ENCODE measurements around the gene ALKBH8.
"Not testable (repeated sequence)": the region's sequence is repeated elsewhere in the genome, so short reads cannot be mapped to it uniquely, and the experiment has no call there.

ALKBH8 gene

GRCh38 chr11:107576497-107577345, 11.2 kb upstream of the ALKBH8 start:
- DNase-seq (ENCODE audit: low read depth) = peak; percentile 44

GRCh38 chr11:107573438-107573837, 7.9 kb upstream of the ALKBH8 start:
- DNase-seq (ENCODE audit: low read depth) = no peak

- no peak for DNase-seq (ENCODE audit: low read depth)
These were observed 4.5 kb upstream of the ALKBH8 start for GRCh38 chr11:107570015-107570414.

DNA sequence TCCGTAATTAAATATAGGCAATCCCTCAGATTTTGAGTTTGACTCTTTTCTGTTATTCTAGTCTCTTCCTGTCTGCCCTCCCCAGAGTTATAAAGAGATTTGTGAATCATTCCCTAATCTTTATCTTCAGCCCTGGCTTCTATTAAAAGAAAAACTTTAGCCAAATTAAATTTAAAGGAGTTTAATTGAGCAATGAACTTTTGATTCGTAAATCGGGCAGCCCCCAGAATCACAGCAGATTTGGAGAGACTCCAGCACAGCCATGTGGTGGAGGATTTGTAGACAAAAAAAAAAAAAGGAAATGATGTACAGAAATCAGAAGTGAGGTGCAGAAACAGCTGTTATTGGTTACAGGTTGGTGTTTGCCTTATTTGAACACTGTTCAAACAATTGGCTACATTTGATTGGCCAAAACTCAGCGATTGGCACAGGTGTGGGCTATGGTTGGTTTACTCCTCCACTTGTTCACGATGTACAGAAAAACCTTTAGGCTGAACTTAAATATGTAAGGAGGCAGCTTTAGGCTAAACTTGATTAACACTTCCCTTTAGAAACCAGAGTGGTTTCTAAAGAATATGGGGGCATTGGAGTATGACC, 2.3 kb upstream of the ALKBH8 start:
- no peak for DNase-seq (ENCODE audit: low read depth)

DNA sequence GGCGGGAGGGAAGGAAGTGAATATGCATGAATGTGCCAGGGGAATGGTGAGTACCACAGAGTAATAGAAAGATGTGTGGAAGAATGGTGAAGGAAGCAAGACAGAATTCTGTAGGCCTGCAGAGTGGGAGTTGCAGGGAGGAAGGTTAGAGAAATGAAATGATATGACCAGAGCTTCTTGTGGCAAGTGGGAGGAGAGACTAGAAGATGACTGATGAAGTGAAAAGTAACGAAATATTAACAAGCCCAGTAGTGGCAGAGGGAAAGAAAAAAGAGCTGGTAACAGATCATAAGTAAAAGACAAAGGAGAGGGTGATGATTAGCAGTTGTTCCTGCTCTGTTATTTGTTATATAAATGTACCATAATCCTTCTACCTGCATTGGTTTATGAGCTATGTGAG, 1.0 kb upstream of the ALKBH8 start:
- no peak for DNase-seq (ENCODE audit: low read depth)

DNA sequence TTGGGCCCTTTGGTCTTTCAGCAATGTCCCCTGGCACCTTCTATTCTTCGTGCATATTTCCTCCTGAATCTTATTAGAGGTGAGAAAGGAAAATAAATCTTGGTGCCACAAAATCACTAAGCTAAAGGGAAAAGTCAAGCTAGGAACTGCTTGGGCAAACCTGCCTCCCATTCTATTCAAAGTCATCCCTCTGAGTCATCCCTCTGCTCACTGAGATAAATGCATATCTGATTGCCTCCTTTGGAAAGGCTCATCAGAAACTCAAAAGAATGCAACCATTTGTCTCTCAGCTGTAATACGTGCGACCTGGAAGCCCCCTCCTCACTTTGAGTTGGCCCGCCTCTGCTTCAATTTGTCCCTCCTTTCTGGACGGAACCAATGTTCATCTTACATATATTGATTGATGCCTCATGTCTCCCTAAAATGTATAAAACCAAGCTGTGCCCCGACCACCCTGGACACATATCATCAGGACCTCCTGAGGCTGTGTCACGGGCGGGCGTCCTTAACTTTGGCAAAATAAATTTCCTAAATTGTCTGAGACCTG, 493 bp upstream of the ALKBH8 start:
- not testable (repeated sequence) for DNase-seq (ENCODE audit: low read depth)

DNA sequence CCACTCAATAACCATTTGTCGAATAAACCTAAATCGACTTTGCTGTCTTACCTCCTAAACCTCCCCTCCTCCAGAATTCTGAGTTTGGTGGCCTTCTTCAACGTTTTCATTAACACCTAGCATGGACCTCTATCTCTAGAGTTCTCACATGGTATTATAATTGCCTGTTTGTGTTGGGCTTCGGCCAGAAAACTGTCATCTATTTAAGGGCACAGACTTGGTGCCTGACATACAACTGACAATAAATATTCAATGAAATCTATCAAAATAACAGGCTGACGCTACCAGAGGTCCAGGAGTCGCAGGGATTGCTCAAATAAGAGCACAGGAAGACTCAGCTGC, 687 bp downstream of the ALKBH8 start:
- no peak for DNase-seq (ENCODE audit: low read depth)

- no peak for DNase-seq (ENCODE audit: low read depth)
These were observed 1.8 kb downstream of the ALKBH8 start for GRCh38 chr11:107563702-107564101.

- DNase-seq (ENCODE audit: low read depth) = no peak
These were observed 2.8 kb downstream of the ALKBH8 start for GRCh38 chr11:107562647-107563208.

GRCh38 chr11:107561688-107562087, 3.8 kb downstream of the ALKBH8 start:
- no peak for DNase-seq (ENCODE audit: low read depth)

- no peak for DNase-seq (ENCODE audit: low read depth)
These were observed 15.2 kb downstream of the ALKBH8 start for GRCh38 chr11:107550304-107550703.

DNA sequence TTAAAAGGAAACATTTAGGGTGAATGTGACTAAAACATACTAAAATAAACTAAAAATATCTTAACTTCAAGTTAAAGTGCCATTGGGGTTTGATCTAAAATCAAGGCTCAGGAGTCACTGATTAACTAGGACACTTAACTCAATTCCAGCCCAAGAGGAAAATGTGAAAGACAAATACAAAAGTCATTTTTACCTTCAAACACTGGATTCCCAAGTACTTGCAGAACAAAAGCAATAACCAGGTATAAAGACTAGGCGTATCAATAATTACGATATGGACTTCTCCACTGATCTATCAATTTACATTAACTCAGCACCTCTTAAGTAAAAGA, 15.6 kb downstream of the ALKBH8 start:
- DNase-seq (ENCODE audit: low read depth) = no peak

GRCh38 chr11:107549253-107549953, 16.1 kb downstream of the ALKBH8 start:
- no peak for DNase-seq (ENCODE audit: low read depth)

DNA sequence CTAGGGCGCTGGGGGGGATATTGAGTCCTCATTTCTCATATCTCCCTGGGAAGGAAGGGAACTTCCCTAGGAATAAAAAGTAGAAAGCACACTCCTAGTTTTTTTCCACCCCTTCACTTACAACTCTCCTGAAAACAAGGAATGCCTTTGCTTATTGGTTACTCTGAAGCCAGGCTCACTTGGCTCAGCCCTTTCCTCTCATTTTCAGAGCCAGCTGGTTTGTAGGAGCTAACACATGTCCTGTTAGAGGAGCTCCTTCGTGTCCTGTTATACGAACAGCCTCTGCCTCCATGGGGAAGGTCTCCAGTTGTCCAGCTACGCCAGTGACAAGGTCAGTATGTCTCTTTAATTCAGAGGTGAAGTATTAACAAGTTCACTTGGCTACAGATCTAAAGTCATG, 17.6 kb downstream of the ALKBH8 start:
- DNase-seq (ENCODE audit: low read depth) = no peak

DNA sequence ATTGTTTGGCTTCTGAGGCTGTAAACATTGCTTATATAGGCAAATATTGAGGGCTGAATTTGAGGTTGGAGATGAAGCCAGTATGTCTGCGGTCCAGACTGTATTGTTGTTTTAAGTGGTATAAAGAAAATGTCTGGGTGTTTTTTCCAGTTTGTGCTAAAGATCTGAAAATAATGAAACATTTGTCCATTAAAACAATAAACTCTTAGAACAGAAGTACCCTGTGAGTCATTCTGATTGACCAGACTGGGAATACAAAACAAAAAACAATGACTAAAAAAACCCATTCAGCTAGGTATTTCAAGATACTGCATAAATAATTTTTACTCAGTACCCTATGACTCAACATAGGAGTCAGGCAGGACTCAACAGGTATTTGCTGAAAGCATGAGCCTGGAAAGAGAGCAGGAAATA, 20.4 kb downstream of the ALKBH8 start:
- no peak for DNase-seq (ENCODE audit: low read depth)

DNA sequence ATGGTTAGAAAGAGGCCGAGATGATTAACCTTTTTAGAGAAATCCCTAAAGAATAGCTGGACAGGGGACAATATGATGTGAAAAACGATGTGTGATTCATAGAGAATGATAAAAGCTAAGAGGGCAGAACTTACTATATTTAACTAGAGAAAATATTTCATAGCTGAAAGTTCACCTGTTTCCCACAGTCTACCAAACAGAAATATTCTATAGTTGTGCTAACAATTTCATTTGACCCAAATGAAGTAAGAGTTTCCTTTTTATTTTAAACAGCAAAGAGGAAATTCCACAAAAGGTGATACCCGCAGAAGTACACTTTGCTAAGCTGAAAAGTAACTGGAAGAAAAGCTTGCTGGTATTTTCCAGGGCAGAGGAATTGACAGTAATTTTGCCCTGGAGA, 26.7 kb downstream of the ALKBH8 start:
- no peak for DNase-seq (ENCODE audit: low read depth)

DNA sequence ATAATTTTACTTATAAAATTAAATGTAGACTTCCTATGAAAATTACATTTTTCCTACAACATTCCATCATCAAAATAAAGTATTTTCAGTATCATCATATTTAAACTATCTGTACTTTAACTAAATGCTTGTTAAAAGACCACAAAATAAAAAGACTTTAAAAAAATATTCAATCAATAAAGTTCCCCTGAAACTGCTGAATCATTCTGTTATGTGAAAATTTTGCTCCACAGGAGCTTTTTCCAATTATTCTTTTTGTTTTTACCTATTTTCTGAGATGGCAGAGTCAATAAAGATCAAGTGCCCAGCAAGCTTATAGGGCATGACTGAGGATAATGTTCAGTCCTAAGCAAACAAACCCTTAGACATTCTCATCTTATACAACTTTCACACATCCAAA, 27.3 kb downstream of the ALKBH8 start:
- DNase-seq (ENCODE audit: low read depth) = no peak

GRCh38 chr11:107537155-107537554, 28.4 kb downstream of the ALKBH8 start:
- not testable (repeated sequence) for DNase-seq (ENCODE audit: low read depth)

DNA sequence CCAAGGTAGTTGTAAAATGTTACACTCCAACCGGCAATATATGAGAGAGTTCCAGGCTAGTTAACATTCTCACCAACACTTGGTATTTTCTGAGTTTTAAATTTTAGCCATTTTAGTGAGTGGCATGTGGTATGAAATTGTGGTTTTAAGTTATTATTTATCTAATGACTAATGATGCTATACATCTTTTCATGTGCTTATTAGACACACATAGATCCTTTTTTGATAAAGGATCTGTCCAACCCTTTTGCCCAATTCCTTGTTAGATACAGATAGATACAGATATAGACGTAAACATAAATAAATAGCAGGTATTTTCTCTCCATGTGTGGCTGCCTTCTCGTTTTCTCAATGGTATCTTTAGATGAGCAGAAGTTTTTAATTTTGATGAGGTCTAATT, 39.3 kb downstream of the ALKBH8 start:
- DNase-seq (ENCODE audit: low read depth) = no peak

DNA sequence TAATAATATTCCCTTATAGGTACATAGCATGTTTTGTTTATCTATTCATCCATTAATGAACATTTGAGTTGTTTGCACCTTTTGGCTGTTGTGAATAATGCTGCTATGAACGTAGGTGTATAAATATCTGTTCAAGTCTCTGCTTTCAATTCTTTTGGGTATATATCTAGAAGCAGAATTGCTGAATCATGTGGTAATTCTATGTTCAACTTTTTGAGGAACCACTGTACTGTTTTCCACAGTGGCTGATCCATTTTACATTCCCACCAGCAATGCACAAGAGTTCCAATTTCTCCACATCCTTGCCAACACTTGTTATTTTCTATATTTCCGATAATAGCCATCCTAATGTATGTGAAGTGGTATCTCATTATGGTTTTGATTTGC, 56.7 kb downstream of the ALKBH8 start:
- no peak for DNase-seq (ENCODE audit: low read depth)

- no peak for DNase-seq (ENCODE audit: low read depth)
These were observed 57.2 kb downstream of the ALKBH8 start for GRCh38 chr11:107508201-107508857.

GRCh38 chr11:107505647-107506225, 59.8 kb downstream of the ALKBH8 start:
- no peak for DNase-seq (ENCODE audit: low read depth)

All from stimulated activated CD8-positive, alpha-beta memory T cell treated with anti-CD3 and anti-CD28 coated beads, Interleukin-4, amount 100 ng/mL, for 24 hours (primary cell).